Measurements from ENCODE around the gene NCOR1.

Gene NCOR1

GRCh38 chr17:16255481-16255921, 40.2 kb upstream of the NCOR1 start:
- TF ChIP-seq, protein P1, sequence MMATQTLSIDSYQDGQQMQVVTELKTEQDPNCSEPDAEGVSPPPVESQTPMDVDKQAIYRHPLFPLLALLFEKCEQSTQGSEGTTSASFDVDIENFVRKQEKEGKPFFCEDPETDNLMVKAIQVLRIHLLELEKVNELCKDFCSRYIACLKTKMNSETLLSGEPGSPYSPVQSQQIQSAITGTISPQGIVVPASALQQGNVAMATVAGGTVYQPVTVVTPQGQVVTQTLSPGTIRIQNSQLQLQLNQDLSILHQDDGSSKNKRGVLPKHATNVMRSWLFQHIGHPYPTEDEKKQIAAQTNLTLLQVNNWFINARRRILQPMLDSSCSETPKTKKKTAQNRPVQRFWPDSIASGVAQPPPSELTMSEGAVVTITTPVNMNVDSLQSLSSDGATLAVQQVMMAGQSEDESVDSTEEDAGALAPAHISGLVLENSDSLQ (IDR thresholded peaks at IDR 0.05): no peak
- TF ChIP-seq BHLHE40 (IDR thresholded peaks at IDR 0.05; ENCODE audit: borderline replicate concordance) (no peak), TARDBP (IDR thresholded peaks at IDR 0.05) (no peak), LEF1 (IDR thresholded peaks at IDR 0.05; ENCODE audit: borderline replicate concordance) (no peak), HDGF (IDR thresholded peaks at IDR 0.05; ENCODE audit: borderline replicate concordance) (no peak), ELF4 (IDR thresholded peaks at IDR 0.05) (no peak), SUZ12 (IDR thresholded peaks at IDR 0.05) (no peak), FOXA1 (IDR thresholded peaks at IDR 0.05) (no peak), SP1 (IDR thresholded peaks at IDR 0.05) (no peak), CTBP1 (IDR thresholded peaks at IDR 0.05; ENCODE audit: borderline replicate concordance) (no peak), FOXM1 (IDR thresholded peaks at IDR 0.05; ENCODE audit: borderline replicate concordance) (no peak)
- ChIA-PET CTCF (interaction anchor here (0.8 kb wide), 1 partner anchor 32 kb away, joined by 4 read pairs; no protein-coding TSS in a partner anchor), POLR2A (no interaction called here)
- no peak for DNase-seq (ENCODE audit: extremely low spot score)

- no peak for DNase-seq (ENCODE audit: extremely low spot score)
- POLR2A ChIA-PET: no interaction called here
- CTCF ChIA-PET: interaction anchor here (0.7 kb wide), 1 partner anchor 162 kb away, joined by 3 read pairs; no protein-coding TSS in a partner anchor
- TF ChIP-seq FOXK2 (IDR thresholded peaks at IDR 0.05) (no peak), FOXM1 (IDR thresholded peaks at IDR 0.05; ENCODE audit: borderline replicate concordance) (no peak), FOXA1 (IDR thresholded peaks at IDR 0.05) (no peak), LEF1 (IDR thresholded peaks at IDR 0.05; ENCODE audit: borderline replicate concordance) (no peak), ZNF384 (IDR thresholded peaks at IDR 0.05) (no peak), SUZ12 (IDR thresholded peaks at IDR 0.05) (no peak), TARDBP (IDR thresholded peaks at IDR 0.05) (no peak), BHLHE40 (IDR thresholded peaks at IDR 0.05; ENCODE audit: borderline replicate concordance) (no peak), HDGF (IDR thresholded peaks at IDR 0.05; ENCODE audit: borderline replicate concordance) (no peak), CTBP1 (IDR thresholded peaks at IDR 0.05; ENCODE audit: borderline replicate concordance) (no peak), L3MBTL2 (conservative IDR thresholded peaks at IDR 0.05) (no peak)
- TF ChIP-seq, protein P1 (IDR thresholded peaks at IDR 0.05): no peak
Measured at GRCh38 chr17:16254773-16255400, 39.6 kb upstream of the NCOR1 start.

GRCh38 chr17:16251556-16251955, 36.2 kb upstream of the NCOR1 start:
- POLR2A ChIA-PET: interaction anchor here (0.9 kb wide), 1 partner anchor 22 kb away, joined by 3 read pairs; no protein-coding TSS in a partner anchor
- CTCF ChIA-PET: no interaction called here
- TF ChIP-seq ELF4 (IDR thresholded peaks at IDR 0.05) (no peak), FOXA1 (IDR thresholded peaks at IDR 0.05) (no peak), LEF1 (IDR thresholded peaks at IDR 0.05; ENCODE audit: borderline replicate concordance) (no peak), ARNT (IDR thresholded peaks at IDR 0.05) (no peak), NFRKB (IDR thresholded peaks at IDR 0.05) (no peak), CTBP1 (IDR thresholded peaks at IDR 0.05; ENCODE audit: borderline replicate concordance) (no peak), HDGF (IDR thresholded peaks at IDR 0.05; ENCODE audit: borderline replicate concordance) (no peak), SUZ12 (IDR thresholded peaks at IDR 0.05) (no peak), L3MBTL2 (conservative IDR thresholded peaks at IDR 0.05) (no peak), FOXM1 (IDR thresholded peaks at IDR 0.05; ENCODE audit: borderline replicate concordance) (no peak), BHLHE40 (IDR thresholded peaks at IDR 0.05; ENCODE audit: borderline replicate concordance) (no peak), SP1 (IDR thresholded peaks at IDR 0.05) (no peak)
- TF ChIP-seq, protein P1 (IDR thresholded peaks at IDR 0.05): no peak
- DNase-seq (ENCODE audit: extremely low spot score): no peak

DNA sequence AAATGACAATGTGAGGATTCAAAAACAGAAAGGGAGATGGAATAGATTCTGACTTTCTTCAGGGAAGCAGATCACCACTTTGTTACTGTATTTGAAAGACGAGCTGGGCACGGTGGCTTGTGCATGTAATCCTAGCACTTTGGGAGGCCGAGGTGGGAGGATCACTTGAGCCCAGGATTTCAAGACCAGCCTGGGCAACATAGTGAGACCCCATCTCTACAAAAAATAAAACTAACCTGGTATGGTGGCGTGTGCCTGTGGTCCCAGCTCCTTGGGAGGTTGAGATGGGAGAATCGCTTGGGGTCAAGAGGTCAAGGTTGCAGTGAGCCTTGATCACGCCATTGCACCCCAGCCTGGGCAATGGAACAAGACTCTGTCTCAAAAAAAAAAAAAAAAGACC, 35.7 kb upstream of the NCOR1 start:
- ChIA-PET CTCF (interaction anchor here (1.2 kb wide), 1 partner anchor 35 kb away, joined by 3 read pairs; no protein-coding TSS in a partner anchor), POLR2A (interaction anchor here (0.9 kb wide), 1 partner anchor 22 kb away, joined by 3 read pairs; no protein-coding TSS in a partner anchor)
- DNase-seq (ENCODE audit: extremely low spot score): no peak
- TF ChIP-seq FOXK2 (IDR thresholded peaks at IDR 0.05) (no peak), BHLHE40 (IDR thresholded peaks at IDR 0.05; ENCODE audit: borderline replicate concordance) (no peak), LEF1 (IDR thresholded peaks at IDR 0.05; ENCODE audit: borderline replicate concordance) (no peak), L3MBTL2 (conservative IDR thresholded peaks at IDR 0.05) (no peak), TARDBP (IDR thresholded peaks at IDR 0.05) (no peak), HDGF (IDR thresholded peaks at IDR 0.05; ENCODE audit: borderline replicate concordance) (no peak), NFRKB (IDR thresholded peaks at IDR 0.05) (no peak), CTBP1 (IDR thresholded peaks at IDR 0.05; ENCODE audit: borderline replicate concordance) (no peak)

DNA sequence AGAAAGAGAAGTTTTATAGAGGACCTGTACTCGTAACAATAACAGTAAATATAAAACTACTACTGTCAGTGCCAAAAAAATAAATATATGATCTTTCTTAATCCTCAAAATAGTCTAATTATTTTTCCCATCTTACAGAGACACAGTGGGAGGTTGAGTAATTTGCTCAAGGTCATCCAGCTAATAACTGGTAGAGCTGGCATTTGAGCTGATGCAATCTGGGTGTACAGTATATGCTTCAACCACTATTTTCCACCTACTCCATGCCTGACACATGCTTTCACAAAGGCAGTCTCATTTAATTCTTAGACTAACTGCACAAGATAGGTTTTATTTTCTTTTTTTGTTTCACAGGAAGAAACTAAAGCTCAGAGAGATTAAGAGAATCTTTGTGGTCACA, 35.3 kb upstream of the NCOR1 start:
- CTCF ChIA-PET: interaction anchor here (1.2 kb wide), 1 partner anchor 35 kb away, joined by 3 read pairs; no protein-coding TSS in a partner anchor
- TF ChIP-seq BHLHE40 (IDR thresholded peaks at IDR 0.05; ENCODE audit: borderline replicate concordance) (no peak), FOXK2 (IDR thresholded peaks at IDR 0.05) (no peak), ARNT (IDR thresholded peaks at IDR 0.05) (no peak), FOXM1 (IDR thresholded peaks at IDR 0.05; ENCODE audit: borderline replicate concordance) (no peak), HDGF (IDR thresholded peaks at IDR 0.05; ENCODE audit: borderline replicate concordance) (no peak), SUZ12 (IDR thresholded peaks at IDR 0.05) (no peak), ELF4 (IDR thresholded peaks at IDR 0.05) (no peak), SP1 (IDR thresholded peaks at IDR 0.05) (no peak), LEF1 (IDR thresholded peaks at IDR 0.05; ENCODE audit: borderline replicate concordance) (no peak), FOXA1 (IDR thresholded peaks at IDR 0.05) (no peak), TARDBP (IDR thresholded peaks at IDR 0.05) (no peak), CTBP1 (IDR thresholded peaks at IDR 0.05; ENCODE audit: borderline replicate concordance) (no peak), NFRKB (IDR thresholded peaks at IDR 0.05) (no peak), L3MBTL2 (conservative IDR thresholded peaks at IDR 0.05) (no peak)
- TF ChIP-seq, protein P1 (IDR thresholded peaks at IDR 0.05): no peak
- POLR2A ChIA-PET: interaction anchor here (0.9 kb wide), 1 partner anchor 22 kb away, joined by 3 read pairs; no protein-coding TSS in a partner anchor
- no peak for DNase-seq (ENCODE audit: extremely low spot score)
